GM19351 (cell line): Measurements from ENCODE around the gene VAPA.

ENCODE experiments used
- ATAC-seq: cut with Tn5 transposase; IDR thresholded peaks from one replicate; pipeline ENCODE4 v1.9.1; 2021; ENCODE audit warnings: mild to moderate bottlenecking, moderate library complexity; ENCODE audit not compliant: unreplicated experiment

VAPA gene

DNA sequence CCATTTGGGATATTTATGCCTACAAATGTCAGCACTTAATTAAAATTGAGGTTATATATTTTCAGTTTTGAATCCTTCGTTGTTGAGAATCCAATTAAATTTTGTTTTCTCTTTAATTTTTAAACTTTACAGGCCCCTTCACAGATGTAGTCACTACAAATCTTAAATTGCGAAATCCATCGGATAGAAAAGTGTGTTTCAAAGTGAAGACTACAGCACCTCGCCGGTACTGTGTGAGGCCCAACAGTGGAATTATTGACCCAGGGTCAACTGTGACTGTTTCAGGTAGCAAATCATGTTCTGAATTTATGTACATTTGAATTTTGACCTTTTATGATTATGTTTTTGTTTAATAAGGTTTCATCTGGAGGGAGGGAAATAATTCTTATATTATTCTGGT is 17.9 kb downstream of the VAPA start:
- ATAC-seq: no peak

DNA sequence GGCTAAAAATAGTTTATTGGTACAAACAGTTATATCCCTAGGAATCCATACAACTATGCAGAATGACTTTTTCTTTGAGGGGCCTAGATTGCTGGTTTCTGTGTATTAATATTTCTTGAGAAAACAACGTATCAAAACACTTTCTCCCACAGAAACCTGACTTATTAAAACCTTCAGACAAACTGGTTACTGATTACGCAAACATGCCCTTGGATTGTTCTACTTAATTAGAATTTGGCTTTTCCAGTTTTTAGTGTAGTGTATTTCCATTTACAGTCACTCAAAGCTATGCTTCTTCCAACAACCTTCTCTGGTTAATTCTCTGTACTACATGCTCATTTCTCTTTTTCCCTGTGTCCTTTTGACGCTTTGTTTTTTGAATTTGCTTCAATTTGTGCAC is 20.0 kb downstream of the VAPA start:
- no peak for ATAC-seq

DNA sequence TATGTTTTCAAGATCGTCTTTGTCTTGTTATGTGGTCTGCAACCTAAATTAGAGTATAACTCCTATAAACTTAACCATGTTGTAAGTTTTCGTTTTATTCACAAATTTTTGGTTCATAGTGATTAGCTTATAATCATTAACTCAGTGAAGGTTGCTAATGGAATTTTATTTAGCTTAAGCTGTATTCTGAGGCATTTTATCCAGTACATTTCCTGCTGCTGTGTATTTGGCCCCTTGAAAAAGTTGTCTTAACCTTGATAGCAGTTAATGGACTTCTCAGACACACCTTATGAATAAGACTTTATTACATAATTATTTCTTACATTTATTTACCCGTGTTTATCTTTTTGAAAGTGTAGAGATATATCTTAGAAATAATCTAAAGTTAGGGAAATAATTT is 20.5 kb downstream of the VAPA start:
- ATAC-seq: no peak

DNA sequence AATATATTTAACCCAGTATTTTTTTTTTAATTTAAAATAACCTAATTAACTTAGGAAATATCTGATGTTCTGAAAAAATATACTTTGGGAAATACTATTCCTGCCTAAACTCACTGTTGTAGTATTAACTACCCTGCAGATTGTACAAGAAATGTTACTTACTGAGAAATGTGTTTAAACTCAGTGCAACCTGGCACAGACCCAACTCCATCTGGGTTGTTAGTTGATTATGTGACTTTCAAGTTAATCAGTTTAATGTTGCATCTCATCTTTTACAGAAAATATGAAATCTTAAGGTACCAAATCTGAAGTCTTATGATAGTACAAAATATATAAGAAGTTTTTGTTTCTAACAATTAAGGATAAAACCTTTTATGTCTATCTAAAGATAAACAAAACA is 27.3 kb downstream of the VAPA start:
- no peak for ATAC-seq

DNA sequence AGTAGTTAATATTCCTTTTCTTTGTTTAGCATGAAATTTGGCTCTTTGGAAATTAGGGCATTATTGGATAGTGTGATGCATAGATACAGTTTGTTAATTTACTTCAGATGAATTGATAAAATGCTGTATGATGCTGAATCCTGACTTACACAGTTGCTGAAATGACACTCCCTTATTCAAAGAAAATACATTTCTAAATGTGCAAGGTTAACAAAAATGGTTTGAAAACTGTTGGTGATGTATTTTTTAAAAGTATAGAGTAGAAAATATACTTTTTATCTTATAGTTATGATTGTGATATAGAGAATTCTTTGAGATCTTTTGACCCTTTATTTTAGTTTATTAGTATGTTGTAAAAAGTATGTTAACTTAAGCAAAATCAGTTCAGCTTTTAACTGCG is 27.8 kb downstream of the VAPA start:
- no peak for ATAC-seq

DNA sequence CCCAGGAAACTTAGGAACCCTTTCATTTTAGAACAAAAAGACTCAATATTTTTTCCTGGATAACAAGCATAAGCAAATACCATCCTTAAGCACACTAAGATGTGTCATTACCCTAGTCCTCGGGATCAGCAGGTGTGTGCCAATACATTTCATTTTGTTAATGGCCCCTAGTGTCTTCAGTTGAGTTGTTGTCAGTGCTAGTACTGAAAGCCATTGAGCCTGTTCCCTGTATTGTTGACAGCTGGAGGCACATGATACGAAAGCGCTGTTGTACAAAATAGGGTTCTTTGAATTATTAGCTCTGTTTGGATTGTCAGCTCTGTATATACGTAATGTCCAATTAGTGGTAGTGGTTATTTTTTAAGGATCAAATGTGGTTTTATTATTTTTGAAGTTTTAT is 29.5 kb downstream of the VAPA start:
- no peak for ATAC-seq

DNA sequence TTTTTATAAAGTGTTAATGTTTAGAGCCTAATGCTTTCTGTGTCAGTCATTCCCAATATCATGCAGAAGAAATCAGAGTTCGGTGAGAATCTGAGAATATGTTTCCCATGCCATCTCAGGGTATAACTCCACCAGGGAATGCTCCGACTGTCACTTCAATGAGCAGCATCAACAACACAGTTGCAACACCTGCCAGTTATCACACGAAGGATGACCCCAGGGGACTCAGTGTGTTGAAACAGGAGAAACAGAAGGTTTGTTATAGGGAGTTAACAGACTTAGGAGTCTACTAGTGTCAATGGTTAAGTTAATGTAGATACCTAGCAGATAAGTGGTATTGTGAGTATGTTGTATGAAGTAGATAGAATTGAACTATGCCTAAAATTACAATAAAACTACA is 31.0 kb downstream of the VAPA start:
- ATAC-seq: no peak

DNA sequence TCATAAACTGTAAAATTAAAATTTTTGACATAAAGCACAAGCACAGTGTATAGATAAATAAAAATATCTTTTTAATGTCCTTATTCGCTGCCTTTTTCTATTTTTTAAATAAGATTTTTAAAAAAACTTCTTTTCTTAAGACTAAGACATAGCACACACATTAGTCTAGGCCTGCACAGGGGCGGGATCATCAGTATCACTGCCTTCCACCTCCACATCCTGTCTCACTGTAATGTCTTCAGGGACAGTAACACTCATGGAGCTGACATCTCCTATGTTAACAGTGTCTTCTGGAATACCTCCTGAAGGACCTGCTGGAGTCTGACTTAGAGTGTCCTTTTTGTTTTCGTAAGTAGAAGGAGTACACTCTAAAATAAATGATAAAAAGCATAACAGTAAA is 33.0 kb downstream of the VAPA start:
- no peak for ATAC-seq

DNA sequence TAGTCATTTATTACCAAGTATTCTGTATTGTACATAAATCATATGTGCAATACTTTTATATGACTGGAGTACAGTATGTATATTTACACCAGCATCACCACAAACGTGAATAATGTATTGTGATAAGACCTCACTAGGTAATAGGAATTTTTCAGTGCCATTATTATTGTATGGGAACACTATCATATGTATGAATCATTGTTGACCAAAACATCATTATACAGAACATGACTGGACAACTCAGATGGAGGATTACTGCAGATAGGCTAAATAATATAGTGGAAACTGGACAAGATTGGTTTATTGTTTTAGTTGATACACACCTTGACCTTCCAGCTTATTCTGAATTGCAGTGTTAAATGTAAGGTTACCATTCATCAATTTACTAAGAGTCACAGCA is 33.4 kb downstream of the VAPA start:
- no peak for ATAC-seq

DNA sequence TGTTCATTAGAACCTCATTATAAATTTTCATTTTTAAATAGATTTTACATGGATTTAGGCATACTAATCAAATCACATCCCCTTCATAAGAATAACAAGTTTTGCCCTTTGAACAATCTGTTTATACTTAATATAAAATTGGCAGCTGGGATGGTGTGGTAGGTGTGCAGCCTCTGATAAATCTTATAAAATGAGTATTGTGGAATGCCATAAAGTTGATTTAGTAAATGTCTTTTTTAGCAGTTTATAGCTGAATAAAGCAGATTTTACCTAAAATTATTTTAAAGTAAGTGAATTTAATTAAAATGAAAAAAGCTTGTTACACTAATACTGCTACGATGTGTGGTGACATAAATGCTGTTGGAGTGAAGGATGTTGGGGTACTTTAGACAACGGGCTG is 35.5 kb downstream of the VAPA start:
- no peak for ATAC-seq

DNA sequence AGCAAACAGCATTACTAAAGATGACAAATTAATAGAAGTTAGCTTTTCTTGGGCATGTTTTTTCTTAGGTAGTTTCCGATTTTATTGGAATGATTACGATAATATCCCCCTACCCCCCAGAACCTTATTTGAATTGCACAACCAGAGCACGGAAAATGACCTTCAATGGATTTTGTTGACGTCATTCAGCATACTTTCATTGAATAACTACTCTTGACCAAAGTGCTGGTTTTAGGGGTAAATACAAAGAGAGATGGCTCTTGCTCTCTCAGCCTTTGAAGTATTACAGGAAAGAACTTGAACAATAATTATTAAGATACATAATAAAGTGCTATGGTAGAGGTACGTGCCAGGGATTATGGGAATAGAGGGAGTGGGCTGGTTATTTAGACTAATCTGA is 36.0 kb downstream of the VAPA start:
- ATAC-seq: no peak

DNA sequence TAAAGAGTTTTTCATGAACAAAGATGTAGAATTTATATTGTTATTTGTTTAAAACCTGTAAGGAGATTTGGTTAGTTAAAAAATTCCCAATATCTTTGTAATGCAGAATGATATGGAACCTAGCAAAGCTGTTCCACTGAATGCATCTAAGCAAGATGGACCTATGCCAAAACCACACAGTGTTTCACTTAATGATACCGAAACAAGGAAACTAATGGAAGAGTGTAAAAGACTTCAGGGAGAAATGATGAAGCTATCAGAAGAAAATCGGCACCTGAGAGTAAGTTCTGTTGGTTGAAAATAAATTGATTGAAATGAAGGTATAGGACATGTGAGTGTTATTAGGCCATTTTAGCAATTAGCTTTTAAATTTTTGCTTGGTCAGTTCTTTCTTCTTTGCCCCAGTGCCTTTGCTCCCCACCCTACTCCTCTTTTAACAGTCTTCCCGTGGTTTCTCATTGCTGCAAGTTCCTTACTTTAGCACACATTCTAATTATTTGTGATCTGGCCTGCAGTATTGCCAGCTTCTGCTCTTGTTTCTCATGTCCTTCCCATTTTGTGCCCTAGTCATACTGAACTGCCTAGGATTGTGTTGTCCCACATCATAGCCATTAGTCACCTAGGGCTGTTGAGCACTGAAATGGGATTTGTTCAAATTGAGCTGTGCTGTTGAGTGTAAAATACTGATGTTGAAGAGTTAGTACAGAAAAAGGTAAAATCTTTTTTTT is 36.6 kb downstream of the VAPA start:
- no peak for ATAC-seq

DNA sequence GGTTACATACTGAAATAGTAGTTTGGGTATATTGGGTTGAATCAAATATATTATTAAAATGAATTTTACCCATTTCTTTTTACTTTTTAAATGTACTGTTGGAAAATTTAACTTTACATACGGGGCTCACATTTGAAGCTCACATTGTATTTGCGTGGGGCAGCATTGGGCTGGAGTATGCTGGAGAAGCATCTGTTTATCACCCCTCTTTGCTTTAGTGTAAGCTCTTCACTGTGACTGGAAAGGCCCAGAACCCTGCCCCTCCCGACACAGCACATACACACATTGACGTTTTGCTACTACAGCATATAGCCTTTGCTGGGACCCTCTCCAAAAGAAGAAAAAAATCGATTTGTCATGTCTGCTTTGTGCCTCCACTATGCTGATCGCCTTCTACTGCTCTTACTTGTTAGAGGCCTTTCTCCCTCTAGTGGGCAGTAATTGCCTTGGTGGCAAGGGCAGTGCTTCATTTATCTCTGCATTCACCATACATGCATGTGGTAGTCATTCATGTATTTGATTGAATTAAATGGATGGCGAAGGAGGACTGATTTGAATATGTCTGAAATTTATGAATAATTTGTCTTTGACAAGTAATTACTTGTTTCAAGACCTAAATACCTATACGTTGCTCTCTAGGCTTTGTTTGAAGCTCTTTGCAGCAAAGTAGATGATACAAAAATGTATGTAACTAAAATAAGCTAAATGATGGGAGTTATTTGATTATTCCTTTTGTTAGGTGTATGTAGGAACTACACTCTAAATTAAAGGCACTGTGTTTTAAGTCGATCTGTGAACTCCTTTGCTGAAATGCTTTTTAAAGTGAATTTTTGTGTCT is 37.4 kb downstream of the VAPA start:
- no peak for ATAC-seq

DNA sequence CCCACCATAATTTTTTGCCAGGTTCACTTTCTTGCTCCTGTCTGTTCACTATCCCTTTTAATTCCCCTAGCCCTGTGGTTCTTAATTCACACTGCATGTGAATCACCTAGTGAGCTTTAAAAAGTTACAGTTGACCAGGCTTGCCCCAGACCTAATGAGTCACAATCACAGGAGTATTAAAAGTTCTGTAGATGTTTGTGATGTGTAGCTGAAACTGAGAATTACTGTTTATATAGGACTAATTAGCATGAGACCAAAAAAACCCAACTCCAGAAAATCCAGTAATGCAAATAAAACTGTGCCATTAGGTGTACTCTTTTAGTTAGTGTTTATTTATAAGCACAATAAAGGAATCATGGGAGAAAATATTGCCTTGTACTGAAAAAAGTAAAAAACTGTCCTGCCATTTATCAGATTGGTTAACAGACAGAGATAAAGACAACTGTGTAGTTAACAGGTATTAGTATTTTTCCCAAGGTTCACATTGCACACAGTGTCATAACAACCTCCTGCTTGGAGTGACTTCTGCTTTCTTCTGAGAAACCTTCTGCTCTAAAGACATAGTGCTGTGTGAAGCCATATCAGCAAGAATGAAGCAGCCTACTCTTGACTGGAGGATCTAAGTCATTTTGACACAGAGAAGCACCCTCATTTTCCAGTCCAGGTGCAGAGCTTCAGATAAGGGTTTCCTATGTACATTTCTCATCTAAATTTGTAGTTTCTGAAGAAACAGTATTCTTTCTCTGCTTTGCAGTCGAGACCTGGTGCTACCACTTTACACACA is 39.0 kb downstream of the VAPA start:
- ATAC-seq: no peak

DNA sequence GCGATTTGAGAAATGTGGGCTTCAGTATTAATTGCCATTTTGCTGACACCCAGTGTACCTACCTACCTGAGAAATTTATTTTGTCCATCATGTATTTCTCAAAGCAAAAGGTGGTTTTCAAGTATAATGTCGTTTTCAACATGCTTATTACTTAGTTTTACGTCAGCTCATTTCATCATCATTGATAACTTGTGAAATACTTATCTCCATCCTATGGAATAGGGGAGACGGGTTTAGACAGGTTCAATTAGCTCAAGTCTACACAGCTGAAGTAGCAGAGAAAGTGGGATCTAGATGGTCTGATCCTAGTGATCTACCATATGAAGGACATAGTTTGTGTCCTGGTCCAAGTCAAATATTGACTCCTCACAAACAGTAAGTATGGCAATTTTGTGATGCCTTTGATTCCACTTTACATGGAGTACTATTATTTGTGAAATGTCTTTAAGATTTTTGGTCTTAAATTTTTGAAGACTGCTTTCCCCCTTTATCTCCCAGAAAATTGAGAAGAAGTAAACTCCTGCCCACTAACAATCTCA is 45.1 kb downstream of the VAPA start:
- ATAC-seq: no peak

DNA sequence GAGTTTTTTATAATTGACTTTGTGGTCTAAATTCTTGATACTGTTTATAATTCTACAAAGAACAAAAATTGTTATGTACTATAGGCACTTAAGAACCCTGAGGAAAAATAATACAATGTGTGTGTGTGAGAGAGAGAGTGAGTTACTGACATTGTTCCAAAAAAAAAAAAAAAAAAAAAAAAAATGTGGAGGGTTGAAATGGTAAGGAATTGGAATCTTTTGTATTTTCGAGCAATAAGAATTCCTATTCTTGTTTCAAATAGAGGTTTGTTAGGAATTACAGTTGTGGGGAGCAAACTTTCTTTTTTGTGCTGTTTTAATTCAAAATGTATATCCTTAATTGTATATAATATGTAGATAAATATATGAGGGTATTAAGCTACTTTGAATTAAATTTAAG is 45.7 kb downstream of the VAPA start:
- ATAC-seq: no peak

DNA sequence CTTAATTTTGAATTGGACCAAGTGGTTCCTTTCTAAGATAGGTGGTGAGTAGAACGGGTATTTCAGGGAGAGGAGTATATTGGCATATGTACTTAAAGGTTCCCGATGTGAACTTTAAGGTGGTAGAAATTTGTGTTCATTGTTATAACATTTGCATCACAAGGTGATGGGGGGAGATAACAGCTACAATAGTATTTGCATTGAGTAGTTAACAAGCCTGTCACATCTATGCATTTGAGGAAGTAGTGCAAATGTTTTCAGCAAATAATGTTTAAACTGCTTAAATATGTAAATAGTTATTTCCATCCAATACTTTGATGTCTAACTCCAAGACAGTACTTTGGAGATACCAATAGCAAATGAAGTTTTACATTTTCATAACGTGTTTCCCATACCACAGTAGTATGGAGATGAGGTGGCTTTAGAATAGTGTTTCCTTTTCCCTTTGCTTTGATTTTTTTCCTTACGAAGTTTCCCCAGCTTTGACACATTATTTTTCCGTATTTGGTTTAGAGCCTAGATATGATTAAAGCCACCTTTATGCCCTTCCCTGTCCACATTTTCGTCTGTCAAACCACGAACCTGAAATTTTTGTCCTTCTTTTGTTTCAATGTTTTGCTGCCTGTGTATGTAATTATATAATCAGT is 46.6 kb downstream of the VAPA start:
- no peak for ATAC-seq

DNA sequence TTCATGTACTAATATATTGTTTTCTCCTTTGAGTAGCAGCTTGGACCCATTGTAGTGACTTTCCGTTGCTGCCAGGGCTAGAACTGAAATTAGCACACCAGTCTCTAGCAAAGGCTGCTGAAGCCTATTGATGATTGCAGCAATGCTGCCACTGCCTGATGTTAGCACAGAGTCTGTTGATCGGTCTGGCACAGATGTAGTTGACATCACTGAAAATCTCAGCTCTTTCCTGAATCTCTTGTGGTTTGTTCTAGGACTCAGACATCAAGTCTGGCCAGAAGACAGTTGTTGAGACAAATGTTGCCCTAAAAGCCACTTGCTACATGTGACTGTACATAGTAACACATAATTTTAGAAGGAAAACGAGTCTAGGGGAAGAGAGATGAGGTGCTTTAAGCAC is 47.2 kb downstream of the VAPA start:
- ATAC-seq: no peak

DNA sequence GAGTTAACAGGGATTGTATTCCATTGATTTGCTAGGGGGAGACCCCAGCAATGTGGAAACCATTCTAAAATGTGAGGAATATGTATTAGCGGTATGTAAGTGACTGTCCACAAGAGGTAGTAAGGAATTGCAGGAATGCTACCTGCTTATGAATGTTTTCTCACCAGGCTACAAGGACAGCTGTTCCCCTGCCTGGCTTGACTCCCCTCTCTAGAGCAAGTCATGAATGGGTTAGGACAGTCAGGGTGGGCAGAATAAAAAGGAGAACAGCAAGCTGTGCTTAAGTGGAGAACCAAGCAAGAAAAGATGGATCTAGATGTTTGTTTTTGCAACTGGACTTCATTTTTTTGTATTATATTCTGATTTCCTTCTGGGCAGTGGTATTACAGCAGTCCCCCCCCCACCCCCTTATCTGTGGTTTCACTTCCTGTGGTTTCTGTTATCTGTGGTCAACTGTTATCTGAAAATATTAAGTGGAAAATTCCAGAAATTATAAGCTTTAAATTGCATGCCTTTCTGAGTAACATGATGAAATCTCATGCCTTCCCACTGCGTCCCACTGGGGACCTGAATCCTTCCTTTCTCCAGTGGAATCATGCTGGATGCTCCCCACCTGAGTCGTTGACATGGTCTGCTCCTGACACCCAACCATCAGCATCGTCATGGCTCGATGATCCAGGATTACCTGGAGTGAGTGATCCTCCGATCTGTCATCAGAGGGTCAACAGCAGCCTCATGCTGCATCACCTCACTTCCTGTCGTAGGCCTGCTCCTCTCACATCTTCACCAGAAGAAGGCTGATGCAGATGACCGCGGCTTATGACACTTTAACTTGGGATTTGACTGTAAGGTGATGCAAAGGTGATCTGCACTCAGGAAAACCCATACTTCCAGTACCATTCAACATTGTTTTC is 52.2 kb downstream of the VAPA start:
- ATAC-seq: no peak
